IPS-18a (cell line): ENCODE data around the gene POC1A.

Source experiments
- H3K27ac ChIP-seq: one replicate; pipeline ENCODE4 v1.5.1; 2013; ENCODE audit warnings: low read length
- H3K27me3 ChIP-seq: one replicate; pipeline ENCODE4 v1.6.1; 2013; ENCODE audit warnings: mild to moderate bottlenecking, low read length; ENCODE audit not compliant: control insufficient read depth, insufficient read depth
- H3K36me3 ChIP-seq: one replicate; pipeline ENCODE4 v1.6.1; 2013; ENCODE audit warnings: low read depth, low read length; ENCODE audit not compliant: control insufficient read depth
- H3K4me1 ChIP-seq: one replicate; pipeline ENCODE4 v1.6.1; 2013; ENCODE audit warnings: low read depth, low read length; ENCODE audit not compliant: control insufficient read depth
- H3K4me3 ChIP-seq: one replicate; pipeline ENCODE4 v1.5.1; 2013; ENCODE audit warnings: low read length
- H3K9ac ChIP-seq: one replicate; pipeline ENCODE4 v1.6.1; 2013; ENCODE audit warnings: mild to moderate bottlenecking, low read length, moderate library complexity
- H3K9me3 ChIP-seq: one replicate; pipeline ENCODE4 v1.6.1; 2013; ENCODE audit warnings: low read depth, low read length; ENCODE audit not compliant: control insufficient read depth

Gene POC1A

GRCh38 chr3:52194485-52195290, 40.5 kb upstream of the POC1A start:
- Histone ChIP-seq H3K9me3 (no peaks in the 10 kb centered on the region), H3K36me3 (no peaks in the 10 kb centered on the region), H3K9ac (no peak overlapping the region), H3K27me3 (no peaks in the 10 kb centered on the region), H3K4me1 (peaks cover 6% of the 10 kb centered on the region), H3K4me3 (no peak overlapping the region), H3K27ac (no peak overlapping the region)

GRCh38 chr3:52193065-52193464, 38.8 kb upstream of the POC1A start:
- H3K4me1 ChIP-seq = peaks cover 6% of the 10 kb centered on the region
- no peak overlapping the region for H3K9ac ChIP-seq
- no peak overlapping the region for H3K4me3 ChIP-seq
- H3K36me3 ChIP-seq = no peaks in the 10 kb centered on the region
- no peak overlapping the region for H3K27ac ChIP-seq
- H3K9me3 ChIP-seq = no peaks in the 10 kb centered on the region
- no peaks in the 10 kb centered on the region for H3K27me3 ChIP-seq

- H3K9ac ChIP-seq = no peak overlapping the region
- H3K4me3 ChIP-seq = no peak overlapping the region
- H3K27ac ChIP-seq = no peak overlapping the region
- H3K27me3 ChIP-seq = no peaks in the 10 kb centered on the region
- no peaks in the 10 kb centered on the region for H3K4me1 ChIP-seq
- H3K36me3 ChIP-seq = no peaks in the 10 kb centered on the region
- no peaks in the 10 kb centered on the region for H3K9me3 ChIP-seq
Observed at GRCh38 chr3:52191663-52192062, 37.4 kb upstream of the POC1A start.

GRCh38 chr3:52190294-52191074, 36.3 kb upstream of the POC1A start:
- H3K27ac ChIP-seq = no peak overlapping the region
- no peaks in the 10 kb centered on the region for H3K27me3 ChIP-seq
- H3K36me3 ChIP-seq = no peaks in the 10 kb centered on the region
- no peaks in the 10 kb centered on the region for H3K9me3 ChIP-seq
- H3K9ac ChIP-seq = no peak overlapping the region
- no peaks in the 10 kb centered on the region for H3K4me1 ChIP-seq
- H3K4me3 ChIP-seq = no peak overlapping the region

GRCh38 chr3:52188556-52188955, 34.3 kb upstream of the POC1A start:
- Histone ChIP-seq H3K36me3 (no peaks in the 10 kb centered on the region), H3K4me3 (no peak overlapping the region), H3K27me3 (no peaks in the 10 kb centered on the region), H3K4me1 (no peaks in the 10 kb centered on the region), H3K9me3 (no peaks in the 10 kb centered on the region), H3K27ac (no peak overlapping the region), H3K9ac (no peak overlapping the region)

GRCh38 chr3:52186729-52187128, 32.5 kb upstream of the POC1A start:
- Histone ChIP-seq H3K27me3 (no peaks in the 10 kb centered on the region), H3K9me3 (no peaks in the 10 kb centered on the region), H3K4me1 (no peaks in the 10 kb centered on the region), H3K9ac (no peak overlapping the region), H3K4me3 (no peak overlapping the region), H3K27ac (no peak overlapping the region), H3K36me3 (no peaks in the 10 kb centered on the region)

GRCh38 chr3:52185837-52186236, 31.6 kb upstream of the POC1A start:
- Histone ChIP-seq H3K9me3 (no peaks in the 10 kb centered on the region), H3K4me1 (no peaks in the 10 kb centered on the region), H3K9ac (no peak overlapping the region), H3K4me3 (no peak overlapping the region), H3K27me3 (no peaks in the 10 kb centered on the region), H3K36me3 (no peaks in the 10 kb centered on the region), H3K27ac (no peak overlapping the region)

- Histone ChIP-seq H3K27ac (no peak overlapping the region), H3K27me3 (no peaks in the 10 kb centered on the region), H3K4me3 (no peak overlapping the region), H3K36me3 (no peaks in the 10 kb centered on the region), H3K9ac (no peak overlapping the region), H3K4me1 (no peaks in the 10 kb centered on the region), H3K9me3 (no peaks in the 10 kb centered on the region)
Observed at GRCh38 chr3:52185311-52185710, 31.1 kb upstream of the POC1A start.

- Histone ChIP-seq H3K9ac (no peak overlapping the region), H3K27ac (no peak overlapping the region)
Observed at GRCh38 chr3:52184690-52185089, 30.5 kb upstream of the POC1A start.

GRCh38 chr3:52183786-52184445, 29.7 kb upstream of the POC1A start:
- Histone ChIP-seq H3K9ac (no peak overlapping the region), H3K4me3 (no peak overlapping the region), H3K4me1 (no peaks in the 10 kb centered on the region), H3K27me3 (no peaks in the 10 kb centered on the region), H3K36me3 (no peaks in the 10 kb centered on the region), H3K9me3 (no peaks in the 10 kb centered on the region), H3K27ac (no peak overlapping the region)

More at GRCh38 chr3:52184690-52185089, 30.5 kb upstream of the POC1A start:
- Histone ChIP-seq H3K9me3 (no peaks in the 10 kb centered on the region), H3K27me3 (no peaks in the 10 kb centered on the region), H3K36me3 (no peaks in the 10 kb centered on the region), H3K4me1 (no peaks in the 10 kb centered on the region), H3K4me3 (no peak overlapping the region)

- Histone ChIP-seq H3K9me3 (no peaks in the 10 kb centered on the region), H3K27ac (no peak overlapping the region), H3K9ac (no peak overlapping the region), H3K4me3 (no peak overlapping the region), H3K27me3 (no peaks in the 10 kb centered on the region), H3K36me3 (no peaks in the 10 kb centered on the region), H3K4me1 (no peaks in the 10 kb centered on the region)
Observed at GRCh38 chr3:52182691-52183090, 28.5 kb upstream of the POC1A start.
